HEK293 (cell line): ENCODE measurements around the gene MYD88.

Source experiments
- CTCF ChIA-PET: fragments of 350-600 bp; formaldehyde crosslinking; extraction: SDS; loops from one replicate; lab custom pipeline; 2021; ENCODE audit warnings: antibody characterized with exemption; lab: Yijun Ruan, JAX
- POLR2A ChIA-PET: fragments of 300-600 bp; formaldehyde crosslinking; extraction: SDS; loops from one replicate; lab custom pipeline; 2020; ENCODE audit warnings: antibody characterized with exemption, inconsistent platforms; lab: Yijun Ruan, JAX
- H3K27ac ChIP-seq: fragments of 200-500 bp; sonication (Bioruptor generic); 2 replicates; pipeline ENCODE4 v1.5.1; 2014; ENCODE audit warnings: low read depth, low read length, control low read depth, inconsistent platforms; ENCODE audit errors: extremely low read depth
- H3K36me3 ChIP-seq, 2 experiments: fragments of 200-500 bp in 1 of 2; sonication (Bioruptor generic) in 1 of 2; 1 replicate in 1 of 2; 2 replicates in 1 of 2; pipeline ENCODE4 v1.5.1; 2014 to 2017; ENCODE audit warnings: inconsistent platforms in 2 of 2, low read length in 2 of 2; ENCODE audit not compliant: control insufficient read depth in 2 of 2, insufficient read depth in 1 of 2
- H3K4me1 ChIP-seq: fragments of 200-500 bp; sonication (Bioruptor generic); 2 replicates; pipeline ENCODE4 v1.5.1; 2014; ENCODE audit warnings: mild to moderate bottlenecking, low read length, inconsistent platforms; ENCODE audit not compliant: control insufficient read depth, insufficient read depth
- H3K4me3 ChIP-seq: 2 replicates; pipeline ENCODE4 v1.5.1; 2011; ENCODE audit warnings: low read depth, mild to moderate bottlenecking, control low read depth, low read length, moderate library complexity
- H3K9me3 ChIP-seq: fragments of 200-500 bp; sonication (Bioruptor generic); 2 replicates; pipeline ENCODE4 v1.5.1; 2014; ENCODE audit warnings: low read depth, low read length, inconsistent platforms; ENCODE audit not compliant: control insufficient read depth, insufficient read depth
- BCL11B ChIP-seq: fragments of 450-650 bp; formaldehyde crosslinking; IDR thresholded peaks from 2 replicates; pipeline ENCODE4 v1.5.1; 2016; ENCODE audit warnings: low read depth, missing biosample characterization, missing genetic modification characterization
- GLIS2 ChIP-seq: fragments of 450-650 bp; formaldehyde crosslinking; IDR thresholded peaks from 2 replicates; pipeline ENCODE4 v1.5.1; 2016; ENCODE audit warnings: missing biosample characterization, missing genetic modification characterization
- KLF10 ChIP-seq: fragments of 450-650 bp; IDR thresholded peaks from 2 replicates; pipeline ENCODE4 v1.5.1; 2018; ENCODE audit warnings: missing biosample characterization, mild to moderate bottlenecking, missing genetic modification characterization
- KLF8 ChIP-seq: fragments of 450-650 bp; formaldehyde crosslinking; IDR thresholded peaks from 2 replicates; pipeline ENCODE4 v1.5.1; 2016; ENCODE audit warnings: missing biosample characterization, missing genetic modification characterization
- SALL2 ChIP-seq: fragments of 450-650 bp; formaldehyde crosslinking; IDR thresholded peaks from 2 replicates; pipeline ENCODE4 v1.5.0; 2017; ENCODE audit warnings: missing biosample characterization, mild to moderate bottlenecking, missing genetic modification characterization, borderline replicate concordance
- SETDB1 ChIP-seq: IDR thresholded peaks from one replicate; pipeline ENCODE4 v1.6.1; 2017; ENCODE audit warnings: mild to moderate bottlenecking, low read length, moderate library complexity, mixed read lengths; ENCODE audit not compliant: insufficient read length
- TCF7L2 ChIP-seq: IDR thresholded peaks from 2 replicates; pipeline ENCODE4 v1.6.1; 2011; ENCODE audit warnings: low read depth, mild to moderate bottlenecking, inconsistent platforms, low read length, moderate library complexity, borderline replicate concordance
- ZBTB7A ChIP-seq: fragments of 450-650 bp; formaldehyde crosslinking; IDR thresholded peaks from 2 replicates; pipeline ENCODE4 v1.5.1; 2016; ENCODE audit warnings: low read depth, missing biosample characterization, missing genetic modification characterization
- ZEB2 ChIP-seq: fragments of 450-650 bp; formaldehyde crosslinking; IDR thresholded peaks from 2 replicates; pipeline ENCODE4 v1.5.1; 2016; ENCODE audit warnings: missing biosample characterization, missing genetic modification characterization
- ZNF10 ChIP-seq: fragments of 450-650 bp; formaldehyde crosslinking; IDR thresholded peaks from 2 replicates; pipeline ENCODE4 v1.5.1; 2017; ENCODE audit warnings: missing biosample characterization, missing genetic modification characterization
- ZNF169 ChIP-seq: fragments of 450-650 bp; formaldehyde crosslinking; IDR thresholded peaks from 2 replicates; pipeline ENCODE4 v1.5.1; 2016; ENCODE audit warnings: missing biosample characterization, missing genetic modification characterization
- ZNF221 ChIP-seq: fragments of 450-650 bp; formaldehyde crosslinking; IDR thresholded peaks from 2 replicates; pipeline ENCODE4 v1.5.1; 2017; ENCODE audit warnings: missing biosample characterization, missing genetic modification characterization, borderline replicate concordance
- ZNF394 ChIP-seq: fragments of 450-650 bp; formaldehyde crosslinking; IDR thresholded peaks from 2 replicates; pipeline ENCODE4 v1.5.1; 2016; ENCODE audit warnings: missing biosample characterization, missing genetic modification characterization, mild to moderate bottlenecking, moderate library complexity, borderline replicate concordance
- ZNF600 ChIP-seq: fragments of 450-650 bp; formaldehyde crosslinking; IDR thresholded peaks from 2 replicates; pipeline ENCODE4 v1.5.1; 2016; ENCODE audit warnings: missing biosample characterization, missing genetic modification characterization
- TF ChIP-seq, protein P1 (sequence below): fragments of 450-650 bp; formaldehyde crosslinking; conservative IDR thresholded peaks from 2 replicates; pipeline ENCODE4 v1.5.1; 2016; ENCODE audit warnings: low read depth, missing biosample characterization, missing genetic modification characterization
- TF ChIP-seq, protein P2 (sequence below): fragments of 450-650 bp; formaldehyde crosslinking; IDR thresholded peaks from 2 replicates; pipeline ENCODE4 v1.5.1; 2016; ENCODE audit warnings: missing biosample characterization, missing genetic modification characterization
- TF ChIP-seq, protein P3 (sequence below): fragments of 450-650 bp; formaldehyde crosslinking; IDR thresholded peaks from 2 replicates; pipeline ENCODE4 v1.5.1; 2016; ENCODE audit warnings: missing biosample characterization, missing genetic modification characterization
- TF ChIP-seq, protein P4 (sequence below): fragments of 450-650 bp; formaldehyde crosslinking; IDR thresholded peaks from 2 replicates; pipeline ENCODE4 v1.5.1; 2016; ENCODE audit warnings: missing biosample characterization, missing genetic modification characterization
- TF ChIP-seq, protein P5 (sequence below): fragments of 450-650 bp; formaldehyde crosslinking; IDR thresholded peaks from 2 replicates; pipeline ENCODE4 v1.5.1; 2016; ENCODE audit warnings: missing biosample characterization, missing genetic modification characterization, borderline replicate concordance
- TF ChIP-seq, protein P6 (sequence below): fragments of 450-650 bp; formaldehyde crosslinking; IDR thresholded peaks from 2 replicates; pipeline ENCODE4 v1.5.1; 2017; ENCODE audit warnings: missing biosample characterization, missing genetic modification characterization
- TF ChIP-seq, protein P7 (sequence below): IDR thresholded peaks from 2 replicates; pipeline ENCODE4 v1.6.1; 2011; ENCODE audit warnings: mild to moderate bottlenecking, low read depth, low read length, borderline replicate concordance

Gene MYD88

DNA sequence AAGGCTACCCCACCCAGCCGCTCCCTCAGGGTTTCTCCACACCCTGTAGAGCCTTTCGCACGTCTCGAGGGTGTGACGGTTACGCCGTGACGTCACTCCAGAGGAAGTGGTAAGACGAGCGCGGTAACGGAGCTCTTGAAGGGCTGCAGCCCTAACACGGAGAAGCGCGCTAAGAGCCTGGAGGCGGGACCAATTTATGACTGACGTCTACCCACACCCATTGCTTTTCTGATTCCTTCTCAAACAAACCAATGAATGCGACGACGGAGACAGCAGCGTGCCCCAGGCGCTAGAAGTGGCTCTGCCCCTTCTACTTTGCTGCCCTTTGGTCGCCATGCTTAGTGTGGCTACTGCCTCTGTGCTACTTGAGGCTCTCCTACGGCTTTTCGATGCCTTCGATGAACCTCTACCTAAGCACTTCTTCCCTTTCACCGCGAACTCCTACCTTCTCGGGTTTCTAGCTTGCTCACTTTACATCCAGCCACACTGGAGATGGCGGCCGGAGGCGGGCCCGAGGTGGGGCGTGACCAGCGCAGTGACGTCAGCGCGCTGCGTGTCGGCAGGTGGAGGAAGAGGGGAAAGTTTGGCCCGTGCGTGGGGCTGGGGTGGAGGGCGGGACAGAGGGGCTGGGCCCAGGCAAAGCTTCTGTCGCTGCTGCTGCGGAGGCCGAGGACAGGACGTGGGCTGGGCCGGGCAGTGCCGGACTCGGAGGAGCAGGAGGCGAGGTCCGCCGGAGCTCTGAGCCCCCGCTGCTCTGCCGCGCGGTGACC, 26.7 kb downstream of the MYD88 start, which contains the start of gene OXSR1 (continued):
- TF ChIP-seq, protein P1, sequence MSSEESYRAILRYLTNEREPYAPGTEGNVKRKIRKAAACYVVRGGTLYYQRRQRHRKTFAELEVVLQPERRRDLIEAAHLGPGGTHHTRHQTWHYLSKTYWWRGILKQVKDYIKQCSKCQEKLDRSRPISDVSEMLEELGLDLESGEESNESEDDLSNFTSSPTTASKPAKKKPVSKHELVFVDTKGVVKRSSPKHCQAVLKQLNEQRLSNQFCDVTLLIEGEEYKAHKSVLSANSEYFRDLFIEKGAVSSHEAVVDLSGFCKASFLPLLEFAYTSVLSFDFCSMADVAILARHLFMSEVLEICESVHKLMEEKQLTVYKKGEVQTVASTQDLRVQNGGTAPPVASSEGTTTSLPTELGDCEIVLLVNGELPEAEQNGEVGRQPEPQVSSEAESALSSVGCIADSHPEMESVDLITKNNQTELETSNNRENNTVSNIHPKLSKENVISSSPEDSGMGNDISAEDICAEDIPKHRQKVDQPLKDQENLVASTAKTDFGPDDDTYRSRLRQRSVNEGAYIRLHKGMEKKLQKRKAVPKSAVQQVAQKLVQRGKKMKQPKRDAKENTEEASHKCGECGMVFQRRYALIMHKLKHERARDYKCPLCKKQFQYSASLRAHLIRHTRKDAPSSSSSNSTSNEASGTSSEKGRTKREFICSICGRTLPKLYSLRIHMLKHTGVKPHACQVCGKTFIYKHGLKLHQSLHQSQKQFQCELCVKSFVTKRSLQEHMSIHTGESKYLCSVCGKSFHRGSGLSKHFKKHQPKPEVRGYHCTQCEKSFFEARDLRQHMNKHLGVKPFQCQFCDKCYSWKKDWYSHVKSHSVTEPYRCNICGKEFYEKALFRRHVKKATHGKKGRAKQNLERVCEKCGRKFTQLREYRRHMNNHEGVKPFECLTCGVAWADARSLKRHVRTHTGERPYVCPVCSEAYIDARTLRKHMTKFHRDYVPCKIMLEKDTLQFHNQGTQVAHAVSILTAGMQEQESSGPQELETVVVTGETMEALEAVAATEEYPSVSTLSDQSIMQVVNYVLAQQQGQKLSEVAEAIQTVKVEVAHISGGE (tag by site-specific recombination): peak; percentile 31; the same call in 1 of the 2 replicates
- TF ChIP-seq KLF10 (tag by site-specific recombination) (peak; percentile 62), ZNF169 (tag by site-specific recombination) (no peak), ZNF394 (tag by site-specific recombination) (peak; percentile 54; the same call in 1 of the 2 replicates), ZNF600 (tag by site-specific recombination) (peak; percentile 74), SETDB1 (no peak), ZEB2 (peak; percentile 40), ZNF10 (tag by site-specific recombination) (peak; percentile 87)
- TF ChIP-seq, protein P2, sequence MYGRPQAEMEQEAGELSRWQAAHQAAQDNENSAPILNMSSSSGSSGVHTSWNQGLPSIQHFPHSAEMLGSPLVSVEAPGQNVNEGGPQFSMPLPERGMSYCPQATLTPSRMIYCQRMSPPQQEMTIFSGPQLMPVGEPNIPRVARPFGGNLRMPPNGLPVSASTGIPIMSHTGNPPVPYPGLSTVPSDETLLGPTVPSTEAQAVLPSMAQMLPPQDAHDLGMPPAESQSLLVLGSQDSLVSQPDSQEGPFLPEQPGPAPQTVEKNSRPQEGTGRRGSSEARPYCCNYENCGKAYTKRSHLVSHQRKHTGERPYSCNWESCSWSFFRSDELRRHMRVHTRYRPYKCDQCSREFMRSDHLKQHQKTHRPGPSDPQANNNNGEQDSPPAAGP (tag by site-specific recombination): peak; percentile 57
- TF ChIP-seq, protein P3, sequence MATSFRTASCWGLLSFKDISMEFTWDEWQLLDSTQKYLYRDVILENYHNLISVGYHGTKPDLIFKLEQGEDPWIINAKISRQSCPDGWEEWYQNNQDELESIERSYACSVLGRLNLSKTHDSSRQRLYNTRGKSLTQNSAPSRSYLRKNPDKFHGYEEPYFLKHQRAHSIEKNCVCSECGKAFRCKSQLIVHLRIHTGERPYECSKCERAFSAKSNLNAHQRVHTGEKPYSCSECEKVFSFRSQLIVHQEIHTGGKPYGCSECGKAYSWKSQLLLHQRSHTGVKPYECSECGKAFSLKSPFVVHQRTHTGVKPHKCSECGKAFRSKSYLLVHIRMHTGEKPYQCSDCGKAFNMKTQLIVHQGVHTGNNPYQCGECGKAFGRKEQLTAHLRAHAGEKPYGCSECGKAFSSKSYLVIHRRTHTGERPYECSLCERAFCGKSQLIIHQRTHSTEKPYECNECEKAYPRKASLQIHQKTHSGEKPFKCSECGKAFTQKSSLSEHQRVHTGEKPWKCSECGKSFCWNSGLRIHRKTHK (tag by site-specific recombination): no peak
- TF ChIP-seq, protein P4, sequence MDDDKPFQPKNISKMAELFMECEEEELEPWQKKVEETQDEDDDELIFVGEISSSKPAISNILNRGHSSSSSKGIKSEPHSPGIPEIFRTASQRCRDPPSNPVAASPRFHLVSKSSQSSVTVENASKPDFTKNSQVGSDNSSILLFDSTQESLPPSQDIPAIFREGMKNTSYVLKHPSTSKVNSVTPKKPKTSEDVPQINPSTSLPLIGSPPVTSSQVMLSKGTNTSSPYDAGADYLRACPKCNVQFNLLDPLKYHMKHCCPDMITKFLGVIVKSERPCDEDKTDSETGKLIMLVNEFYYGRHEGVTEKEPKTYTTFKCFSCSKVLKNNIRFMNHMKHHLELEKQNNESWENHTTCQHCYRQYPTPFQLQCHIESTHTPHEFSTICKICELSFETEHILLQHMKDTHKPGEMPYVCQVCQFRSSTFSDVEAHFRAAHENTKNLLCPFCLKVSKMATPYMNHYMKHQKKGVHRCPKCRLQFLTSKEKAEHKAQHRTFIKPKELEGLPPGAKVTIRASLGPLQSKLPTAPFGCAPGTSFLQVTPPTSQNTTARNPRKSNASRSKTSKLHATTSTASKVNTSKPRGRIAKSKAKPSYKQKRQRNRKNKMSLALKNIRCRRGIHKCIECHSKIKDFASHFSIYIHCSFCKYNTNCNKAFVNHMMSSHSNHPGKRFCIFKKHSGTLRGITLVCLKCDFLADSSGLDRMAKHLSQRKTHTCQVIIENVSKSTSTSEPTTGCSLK (tag by site-specific recombination): no peak

DNA sequence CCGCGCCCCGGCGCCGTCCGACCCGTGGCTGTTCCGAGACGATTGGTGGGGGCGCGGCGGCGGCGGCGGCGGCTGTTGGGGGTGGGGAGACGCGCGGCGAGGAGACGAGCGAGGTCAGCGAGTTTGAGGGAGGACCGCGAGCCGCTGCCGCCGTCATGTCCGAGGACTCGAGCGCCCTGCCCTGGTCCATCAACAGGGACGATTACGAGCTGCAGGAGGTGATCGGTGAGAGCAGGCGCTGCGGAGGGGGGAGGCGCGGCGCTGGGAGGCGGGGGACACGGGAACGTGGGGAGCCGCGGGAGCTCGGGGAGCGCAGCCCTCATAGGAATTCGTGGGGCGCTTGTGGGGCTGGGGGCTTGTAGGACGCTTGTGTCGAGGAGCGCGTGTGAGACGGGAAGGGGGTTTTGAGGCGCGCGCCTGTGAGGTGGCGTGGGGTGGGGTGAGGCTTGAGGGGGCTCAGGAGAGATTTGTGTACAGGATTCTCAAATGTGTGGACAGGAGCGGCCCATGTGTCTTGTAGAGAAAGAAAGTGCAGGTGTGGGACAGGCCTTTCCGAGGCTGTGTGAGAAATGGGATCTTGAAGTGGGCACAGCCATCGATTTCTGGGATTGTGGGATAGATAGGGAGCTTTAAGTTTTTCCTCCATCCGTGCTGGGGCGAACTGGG, 27.4 kb downstream of the MYD88 start:
- ChIA-PET CTCF (interaction anchor here (0.7 to 0.8 kb wide), 2 partner anchors 12 to 14 kb away, joined by 3 to 6 read pairs; no protein-coding TSS in a partner anchor), POLR2A (interaction anchor here (0.6 to 4.1 kb wide), 8 partner anchors 11 to 180 kb away, joined by 3 to 48 read pairs (median 4); partner anchors contain the start of genes ACAA1, MYD88 and XYLB)
- Histone ChIP-seq H3K36me3 (no peaks in the 10 kb centered on the region), H3K4me1 (no peaks in the 10 kb centered on the region), H3K9me3 (no peaks in the 10 kb centered on the region), H3K4me3 (peak overlapping the region; percentile 80), H3K27ac (peak overlapping the region; percentile 82; the same call in 1 of the 2 replicates)
- TF ChIP-seq ZBTB7A (no peak), ZNF221 (tag by site-specific recombination) (no peak), GLIS2 (peak; percentile 80; the same call in 1 of the 2 replicates), BCL11B (tag by site-specific recombination) (no peak), ZNF394 (tag by site-specific recombination) (no peak), SALL2 (tag by site-specific recombination) (no peak), TCF7L2 (no peak), KLF8 (tag by site-specific recombination) (no peak)
- TF ChIP-seq, protein P5, sequence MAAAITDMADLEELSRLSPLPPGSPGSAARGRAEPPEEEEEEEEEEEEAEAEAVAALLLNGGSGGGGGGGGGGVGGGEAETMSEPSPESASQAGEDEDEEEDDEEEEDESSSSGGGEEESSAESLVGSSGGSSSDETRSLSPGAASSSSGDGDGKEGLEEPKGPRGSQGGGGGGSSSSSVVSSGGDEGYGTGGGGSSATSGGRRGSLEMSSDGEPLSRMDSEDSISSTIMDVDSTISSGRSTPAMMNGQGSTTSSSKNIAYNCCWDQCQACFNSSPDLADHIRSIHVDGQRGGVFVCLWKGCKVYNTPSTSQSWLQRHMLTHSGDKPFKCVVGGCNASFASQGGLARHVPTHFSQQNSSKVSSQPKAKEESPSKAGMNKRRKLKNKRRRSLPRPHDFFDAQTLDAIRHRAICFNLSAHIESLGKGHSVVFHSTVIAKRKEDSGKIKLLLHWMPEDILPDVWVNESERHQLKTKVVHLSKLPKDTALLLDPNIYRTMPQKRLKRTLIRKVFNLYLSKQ (tag by site-specific recombination): no peak
- TF ChIP-seq, protein P6, sequence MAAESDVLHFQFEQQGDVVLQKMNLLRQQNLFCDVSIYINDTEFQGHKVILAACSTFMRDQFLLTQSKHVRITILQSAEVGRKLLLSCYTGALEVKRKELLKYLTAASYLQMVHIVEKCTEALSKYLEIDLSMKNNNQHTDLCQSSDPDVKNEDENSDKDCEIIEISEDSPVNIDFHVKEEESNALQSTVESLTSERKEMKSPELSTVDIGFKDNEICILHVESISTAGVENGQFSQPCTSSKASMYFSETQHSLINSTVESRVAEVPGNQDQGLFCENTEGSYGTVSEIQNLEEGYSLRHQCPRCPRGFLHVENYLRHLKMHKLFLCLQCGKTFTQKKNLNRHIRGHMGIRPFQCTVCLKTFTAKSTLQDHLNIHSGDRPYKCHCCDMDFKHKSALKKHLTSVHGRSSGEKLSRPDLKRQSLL (tag by site-specific recombination): no peak
- TF ChIP-seq, protein P7, sequence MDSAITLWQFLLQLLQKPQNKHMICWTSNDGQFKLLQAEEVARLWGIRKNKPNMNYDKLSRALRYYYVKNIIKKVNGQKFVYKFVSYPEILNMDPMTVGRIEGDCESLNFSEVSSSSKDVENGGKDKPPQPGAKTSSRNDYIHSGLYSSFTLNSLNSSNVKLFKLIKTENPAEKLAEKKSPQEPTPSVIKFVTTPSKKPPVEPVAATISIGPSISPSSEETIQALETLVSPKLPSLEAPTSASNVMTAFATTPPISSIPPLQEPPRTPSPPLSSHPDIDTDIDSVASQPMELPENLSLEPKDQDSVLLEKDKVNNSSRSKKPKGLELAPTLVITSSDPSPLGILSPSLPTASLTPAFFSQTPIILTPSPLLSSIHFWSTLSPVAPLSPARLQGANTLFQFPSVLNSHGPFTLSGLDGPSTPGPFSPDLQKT: no peak
